Measurements from ENCODE around the gene FBLN7. TPM values are rescaled to one million over a fixed set of nuclear protein-coding genes. Genes with fewer than 3 reads are reported as not detected.

The FBLN7 gene
- total RNA-seq, 1 donor from 2014 or later: 19.1 TPM

DNA sequence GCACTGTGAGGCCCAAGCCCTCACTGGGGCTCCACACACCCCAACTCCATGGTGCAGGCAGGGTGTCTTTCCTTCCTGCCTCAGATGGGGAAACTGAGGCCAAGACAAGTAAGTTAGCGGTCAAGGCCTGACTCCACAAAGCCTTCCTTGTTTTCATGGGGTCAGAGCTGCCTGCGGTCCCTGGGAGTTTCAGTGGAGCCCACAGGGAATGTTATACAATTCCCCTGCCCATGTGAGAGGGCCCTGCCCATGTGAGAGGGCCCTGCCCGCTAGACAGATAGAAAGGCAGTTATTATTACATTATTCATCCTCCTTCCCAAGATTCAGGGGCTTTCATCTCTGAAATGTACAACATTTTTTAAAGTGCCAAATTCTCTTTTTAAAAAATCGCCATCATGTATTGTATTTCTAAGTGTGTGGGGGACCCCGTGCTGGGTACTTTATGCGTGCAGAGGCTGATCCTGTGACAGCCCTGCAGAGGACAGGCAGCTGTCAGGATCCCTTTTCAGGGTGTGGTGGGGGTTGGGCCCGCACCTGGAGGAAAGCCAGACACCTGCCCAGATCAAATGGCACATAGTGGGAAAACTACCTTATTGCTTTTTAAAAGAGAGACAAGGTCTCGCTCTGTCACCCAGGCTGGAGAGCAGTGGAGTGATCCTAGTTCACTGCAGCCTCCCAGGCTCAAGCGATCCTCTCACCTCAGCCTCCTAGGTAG is 23.4 kb downstream of the FBLN7 start:
- no peaks in the 10 kb centered on the region for H3K27me3 Mint-ChIP-seq (ENCODE audit: low read depth)

GRCh38 chr2:112162341-112162740 is 24.2 kb downstream of the FBLN7 start:
- Mint-ChIP-seq H3K9me3 (no peaks in the 10 kb centered on the region), H3K27ac (ENCODE audit: unreplicated experiment) (no peak overlapping the region), H3K4me1 (no peaks in the 10 kb centered on the region), H3K4me3 (no peak overlapping the region), H3K36me3 (ENCODE audit: low read depth) (peaks cover 11% of the 10 kb centered on the region), H3K27me3 (ENCODE audit: low read depth) (no peaks in the 10 kb centered on the region)
- no peak for DNase-seq (ENCODE audit: low read depth, low spot score)
- TF ChIP-seq, protein P1, sequence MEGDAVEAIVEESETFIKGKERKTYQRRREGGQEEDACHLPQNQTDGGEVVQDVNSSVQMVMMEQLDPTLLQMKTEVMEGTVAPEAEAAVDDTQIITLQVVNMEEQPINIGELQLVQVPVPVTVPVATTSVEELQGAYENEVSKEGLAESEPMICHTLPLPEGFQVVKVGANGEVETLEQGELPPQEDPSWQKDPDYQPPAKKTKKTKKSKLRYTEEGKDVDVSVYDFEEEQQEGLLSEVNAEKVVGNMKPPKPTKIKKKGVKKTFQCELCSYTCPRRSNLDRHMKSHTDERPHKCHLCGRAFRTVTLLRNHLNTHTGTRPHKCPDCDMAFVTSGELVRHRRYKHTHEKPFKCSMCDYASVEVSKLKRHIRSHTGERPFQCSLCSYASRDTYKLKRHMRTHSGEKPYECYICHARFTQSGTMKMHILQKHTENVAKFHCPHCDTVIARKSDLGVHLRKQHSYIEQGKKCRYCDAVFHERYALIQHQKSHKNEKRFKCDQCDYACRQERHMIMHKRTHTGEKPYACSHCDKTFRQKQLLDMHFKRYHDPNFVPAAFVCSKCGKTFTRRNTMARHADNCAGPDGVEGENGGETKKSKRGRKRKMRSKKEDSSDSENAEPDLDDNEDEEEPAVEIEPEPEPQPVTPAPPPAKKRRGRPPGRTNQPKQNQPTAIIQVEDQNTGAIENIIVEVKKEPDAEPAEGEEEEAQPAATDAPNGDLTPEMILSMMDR (conservative IDR thresholded peaks at IDR 0.05): no peak

More for the DNA sequence above, 23.4 kb downstream of the FBLN7 start:
- H3K27ac Mint-ChIP-seq (ENCODE audit: unreplicated experiment): no peak overlapping the region
- TF ChIP-seq, protein P1 (conservative IDR thresholded peaks at IDR 0.05): no peak
- H3K4me3 Mint-ChIP-seq: no peak overlapping the region
- H3K9me3 Mint-ChIP-seq: no peaks in the 10 kb centered on the region
- H3K36me3 Mint-ChIP-seq (ENCODE audit: low read depth): peaks cover 6% of the 10 kb centered on the region
- peaks cover 2% of the 10 kb centered on the region for H3K4me1 Mint-ChIP-seq
- no peak for DNase-seq (ENCODE audit: low read depth, low spot score)

DNA sequence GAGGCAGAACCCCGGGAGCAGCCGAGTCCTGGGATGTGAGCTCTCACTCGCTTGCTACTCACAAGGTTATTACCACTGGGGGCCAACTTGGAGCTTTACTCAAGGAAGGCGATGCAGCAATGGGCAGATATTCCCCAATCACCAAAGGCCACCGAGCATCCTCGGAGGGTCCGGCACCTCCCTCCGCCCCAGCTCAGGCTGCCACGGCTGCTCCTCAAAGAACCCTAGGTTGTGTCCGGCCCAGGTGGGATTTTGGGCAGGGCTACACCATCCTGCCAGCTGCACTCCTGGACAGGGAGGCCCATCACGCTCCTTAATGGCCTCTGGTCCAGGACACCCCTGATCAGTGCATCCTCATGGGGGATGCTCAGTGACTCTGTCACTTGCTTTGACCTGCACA is 24.8 kb downstream of the FBLN7 start:
- Mint-ChIP-seq H3K4me1 (no peaks in the 10 kb centered on the region), H3K4me3 (no peak overlapping the region), H3K27me3 (ENCODE audit: low read depth) (no peaks in the 10 kb centered on the region), H3K36me3 (ENCODE audit: low read depth) (peaks cover 13% of the 10 kb centered on the region), H3K27ac (ENCODE audit: unreplicated experiment) (no peak overlapping the region), H3K9me3 (no peaks in the 10 kb centered on the region)
- TF ChIP-seq, protein P1 (conservative IDR thresholded peaks at IDR 0.05): no peak
- DNase-seq (ENCODE audit: low read depth, low spot score): no peak

DNA sequence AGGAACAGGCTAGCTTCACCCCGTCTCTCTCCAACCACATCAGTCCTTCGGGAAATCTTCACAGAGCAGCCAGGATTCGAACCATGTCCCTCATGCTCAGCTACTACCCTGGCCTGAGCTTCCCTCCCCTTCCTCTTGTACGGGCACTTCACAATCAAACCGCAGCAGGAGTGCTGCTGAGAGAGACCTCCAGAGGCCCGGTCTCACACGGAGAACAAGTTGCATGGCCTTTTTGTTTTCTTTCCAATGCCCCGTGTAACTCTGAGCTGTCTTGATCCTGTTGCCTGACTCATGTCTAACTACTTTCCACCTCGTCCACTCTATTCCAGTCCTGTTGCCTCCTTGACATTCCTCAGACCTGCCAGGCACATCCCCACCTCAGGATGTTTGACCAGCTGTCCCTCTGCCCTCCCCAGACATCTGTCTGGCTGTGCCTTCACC is 25.4 kb downstream of the FBLN7 start:
- H3K9me3 Mint-ChIP-seq: no peaks in the 10 kb centered on the region
- H3K27me3 Mint-ChIP-seq (ENCODE audit: low read depth): no peaks in the 10 kb centered on the region
- H3K4me3 Mint-ChIP-seq: no peak overlapping the region
- peak overlapping the region; percentile 75 for H3K27ac Mint-ChIP-seq (ENCODE audit: unreplicated experiment)
- H3K36me3 Mint-ChIP-seq (ENCODE audit: low read depth): peaks cover 15% of the 10 kb centered on the region
- DNase-seq (ENCODE audit: low read depth, low spot score): no peak
- TF ChIP-seq, protein P1 (conservative IDR thresholded peaks at IDR 0.05): no peak
- no peaks in the 10 kb centered on the region for H3K4me1 Mint-ChIP-seq

DNA sequence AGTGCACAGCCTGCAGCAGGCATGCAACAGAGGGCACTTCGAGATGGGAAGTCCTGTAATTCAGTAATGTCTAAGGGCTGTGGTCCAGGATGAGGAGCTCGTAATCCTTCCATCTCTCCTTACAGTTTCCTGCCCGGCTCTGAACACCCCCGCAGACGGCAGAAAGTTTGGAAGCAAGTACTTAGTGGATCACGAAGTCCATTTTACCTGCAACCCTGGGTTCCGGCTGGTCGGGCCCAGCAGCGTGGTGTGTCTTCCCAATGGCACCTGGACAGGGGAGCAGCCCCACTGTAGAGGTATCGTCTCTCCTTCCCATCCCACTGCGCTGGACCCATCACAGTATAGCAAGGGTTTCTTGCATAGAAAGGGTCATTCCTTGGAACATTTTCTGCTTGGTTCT is 26.7 kb downstream of the FBLN7 start:
- no peaks in the 10 kb centered on the region for H3K9me3 Mint-ChIP-seq
- no peak overlapping the region for H3K4me3 Mint-ChIP-seq
- TF ChIP-seq, protein P1 (conservative IDR thresholded peaks at IDR 0.05): no peak
- H3K36me3 Mint-ChIP-seq (ENCODE audit: low read depth): peaks cover 17% of the 10 kb centered on the region
- peaks cover 7% of the 10 kb centered on the region for H3K4me1 Mint-ChIP-seq
- H3K27ac Mint-ChIP-seq (ENCODE audit: unreplicated experiment): no peak overlapping the region
- H3K27me3 Mint-ChIP-seq (ENCODE audit: low read depth): no peaks in the 10 kb centered on the region
- DNase-seq (ENCODE audit: low read depth, low spot score): no peak

All from neural crest cell (in vitro differentiated cells).